ENCODE measurements around the gene PIK3CD.

Gene PIK3CD

DNA sequence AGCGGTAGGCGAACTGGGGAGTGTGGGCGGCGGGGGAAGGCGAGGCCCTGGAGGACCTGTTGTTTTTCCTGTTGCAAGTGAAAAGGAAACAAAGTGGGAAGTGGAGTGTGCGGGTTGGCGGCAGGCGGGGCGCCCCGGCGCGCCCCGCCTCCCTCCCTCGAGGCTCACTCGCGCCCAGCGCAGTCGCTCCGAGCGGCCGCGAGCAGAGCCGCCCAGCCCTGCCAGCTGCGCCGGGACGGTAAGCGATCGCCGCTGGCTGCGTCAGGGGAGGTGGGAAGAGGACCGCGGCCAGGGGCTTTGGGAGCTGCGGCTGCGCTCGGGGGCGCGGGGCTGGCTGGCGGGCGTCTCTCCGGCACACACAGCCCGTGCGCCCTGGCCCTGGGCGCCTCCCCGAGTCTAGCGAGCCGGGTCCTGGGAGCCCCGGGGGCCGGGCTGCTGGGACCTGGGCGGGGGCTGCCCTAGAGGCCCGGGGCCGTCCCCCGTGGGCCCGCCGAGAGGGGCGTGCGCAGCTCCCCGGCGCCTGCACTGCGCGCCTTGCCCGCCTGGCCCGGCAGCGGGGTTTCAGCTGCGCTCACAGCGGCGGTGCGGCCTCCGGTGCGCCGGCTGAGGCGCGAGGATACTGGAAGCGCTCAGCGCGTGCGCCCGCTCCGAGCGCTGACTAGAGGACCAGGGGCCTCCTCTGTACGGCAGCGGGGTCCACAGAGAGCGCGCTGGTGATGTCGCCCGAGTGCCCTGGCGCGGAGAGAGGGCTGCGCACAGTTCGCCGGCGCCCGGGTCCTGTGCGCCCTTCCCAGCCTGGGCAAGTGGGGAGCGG, at the start of gene PIK3CD:
Gene PIK3CD (plus strand): TSS at position 167 of the 814 bp plus-strand sequence. CDS start 58,725 bp downstream, outside the sequence.
- peak; percentile 79 for DNase-seq

DNA sequence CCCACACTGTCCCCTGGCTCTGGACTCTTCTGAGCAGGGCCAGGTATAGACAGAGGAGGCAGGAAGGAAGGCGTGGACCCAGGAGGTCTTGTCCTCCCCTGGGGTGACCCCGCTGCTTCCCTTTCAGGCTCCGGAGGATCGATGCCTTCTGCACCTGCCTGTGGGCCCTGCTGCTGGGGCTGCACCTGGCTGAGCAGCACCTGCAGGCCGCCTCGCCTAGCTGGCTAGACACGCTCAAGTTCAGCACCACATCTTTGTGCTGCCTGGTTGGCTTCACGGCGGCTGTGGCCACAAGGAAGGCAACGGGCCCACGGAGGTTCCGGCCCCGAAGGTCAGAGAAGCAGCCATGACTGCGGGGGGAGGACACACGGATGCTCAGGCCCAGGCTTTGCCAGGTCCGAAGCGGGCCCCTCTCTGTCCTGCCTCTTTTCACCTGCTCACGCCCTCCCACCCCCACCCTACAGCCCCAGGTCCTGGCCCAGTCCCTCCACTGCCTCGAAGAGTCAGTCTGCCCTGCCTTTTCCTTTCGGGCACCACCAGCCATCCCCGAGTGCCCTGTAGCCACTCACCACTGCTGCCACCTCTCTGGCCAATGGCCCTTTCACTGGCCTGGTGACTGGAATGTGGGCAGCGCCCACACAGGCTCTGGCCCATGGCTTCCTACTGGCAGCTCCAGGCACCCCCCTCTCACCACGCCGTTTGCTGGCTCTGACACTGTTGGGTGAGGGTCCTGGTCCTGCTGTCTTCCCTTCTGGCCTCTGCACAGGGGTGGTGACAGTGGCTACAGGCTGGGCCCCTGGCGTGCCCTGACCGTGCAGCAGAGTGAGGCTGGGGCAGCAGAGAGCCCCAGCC, 49.4 kb upstream of the PIK3CD start:
- no peak for DNase-seq

DNA sequence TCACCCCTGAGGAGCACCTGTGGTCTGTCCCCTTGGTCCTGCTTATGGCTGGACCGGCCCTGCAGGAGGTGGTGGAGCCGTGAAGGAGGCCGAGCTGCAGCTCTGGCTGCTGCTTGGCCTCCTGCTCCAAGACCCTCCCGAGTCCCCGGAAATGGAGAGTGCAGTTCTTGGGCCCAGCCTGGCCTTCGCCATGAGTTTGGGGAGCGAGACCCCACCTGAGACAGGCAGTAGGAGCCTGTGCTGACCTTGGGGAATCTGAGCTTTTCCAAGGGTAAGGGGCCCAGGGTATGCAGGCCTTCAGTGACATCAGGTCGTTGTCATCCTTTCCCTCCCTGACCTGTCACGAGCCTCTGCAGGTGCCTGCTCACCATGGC, 48.8 kb upstream of the PIK3CD start:
- no peak for DNase-seq

DNA sequence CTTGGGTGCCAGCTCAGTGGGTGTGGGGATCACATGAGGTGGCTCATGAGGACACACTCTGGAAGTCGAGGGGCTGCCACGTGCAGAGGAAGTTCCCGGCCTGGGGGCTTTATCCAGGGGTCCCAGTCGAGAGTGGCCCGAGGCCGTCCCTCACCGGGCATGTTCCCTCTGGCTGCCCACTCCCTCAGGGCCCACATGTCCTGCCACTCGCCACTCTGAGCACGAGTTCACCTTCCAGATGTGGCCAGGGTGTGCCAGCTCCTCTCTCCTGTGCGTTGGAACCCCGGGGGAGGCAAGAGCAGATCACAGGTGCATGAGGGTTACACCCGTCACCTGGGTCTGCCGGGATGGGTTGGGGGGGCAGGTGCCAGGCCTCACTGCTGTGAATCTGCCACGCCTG, 48.2 kb upstream of the PIK3CD start:
- no peak for DNase-seq

DNA sequence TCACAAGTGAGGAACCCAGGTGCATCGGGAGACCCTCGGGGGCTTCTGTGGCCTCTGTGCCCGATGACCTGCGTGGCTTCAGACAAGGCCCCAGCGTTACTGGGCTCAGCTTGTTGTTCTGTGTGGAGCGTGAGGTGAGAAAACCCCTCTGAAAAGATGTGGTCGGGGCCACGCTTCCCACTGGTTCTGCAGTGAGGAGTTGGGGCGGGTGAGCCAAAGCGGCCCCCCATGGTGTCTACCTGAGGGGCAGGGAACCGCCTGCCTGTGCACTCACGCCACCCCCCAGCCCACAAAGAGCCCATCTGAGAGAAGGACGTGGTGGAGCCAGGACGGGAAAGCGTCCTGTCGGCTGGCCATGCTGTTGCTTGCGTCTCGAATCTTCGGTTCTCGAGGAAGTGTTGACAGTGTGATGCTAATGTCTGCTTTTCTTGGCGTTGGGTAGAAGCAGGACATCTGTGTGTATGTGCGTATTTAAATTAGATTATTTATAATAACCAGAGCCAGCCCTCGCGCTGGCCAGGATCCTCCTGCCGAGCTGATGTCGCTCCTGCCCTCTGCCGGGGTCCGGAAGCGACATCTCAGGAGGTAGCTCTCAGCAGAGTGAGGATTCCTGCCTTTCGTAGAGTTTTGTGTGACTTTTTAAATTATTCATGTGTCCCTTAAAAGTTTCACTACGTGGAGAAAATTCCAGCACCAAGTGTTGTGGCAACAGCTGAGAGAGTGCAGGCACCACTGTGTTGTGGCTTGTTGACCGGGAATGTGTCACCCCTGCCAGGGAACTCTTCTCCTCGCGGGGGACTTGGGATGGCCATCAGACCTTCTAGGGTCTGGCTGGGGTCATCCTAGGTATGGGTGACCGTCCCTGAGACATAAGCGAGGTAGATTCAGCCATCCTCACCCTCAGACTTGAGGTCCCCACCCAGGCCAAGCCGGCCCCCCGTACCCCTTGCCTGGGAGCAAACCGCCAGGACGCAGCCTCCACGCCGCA, 47.5 kb upstream of the PIK3CD start:
- DNase-seq = no peak

DNA sequence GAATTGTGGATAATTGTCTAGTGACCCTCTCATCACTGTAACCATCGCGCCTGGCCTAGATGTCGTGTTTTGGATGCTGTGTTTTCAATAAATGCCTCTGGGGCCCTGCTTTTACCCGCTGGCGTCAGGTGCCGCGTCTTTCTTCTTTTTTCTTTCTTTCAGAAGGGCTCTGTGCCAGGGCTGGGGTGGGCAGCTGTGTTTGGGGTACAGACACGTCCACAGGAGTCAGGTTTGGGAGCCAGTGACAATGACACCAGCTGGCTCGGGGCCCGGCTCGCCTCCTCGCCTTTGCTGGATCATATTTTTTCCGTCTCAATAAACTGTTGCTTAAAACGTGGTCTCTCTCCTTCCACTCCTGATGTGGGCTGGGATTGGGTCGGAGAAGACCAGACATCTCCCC, 46.7 kb upstream of the PIK3CD start:
- no peak for DNase-seq

DNA sequence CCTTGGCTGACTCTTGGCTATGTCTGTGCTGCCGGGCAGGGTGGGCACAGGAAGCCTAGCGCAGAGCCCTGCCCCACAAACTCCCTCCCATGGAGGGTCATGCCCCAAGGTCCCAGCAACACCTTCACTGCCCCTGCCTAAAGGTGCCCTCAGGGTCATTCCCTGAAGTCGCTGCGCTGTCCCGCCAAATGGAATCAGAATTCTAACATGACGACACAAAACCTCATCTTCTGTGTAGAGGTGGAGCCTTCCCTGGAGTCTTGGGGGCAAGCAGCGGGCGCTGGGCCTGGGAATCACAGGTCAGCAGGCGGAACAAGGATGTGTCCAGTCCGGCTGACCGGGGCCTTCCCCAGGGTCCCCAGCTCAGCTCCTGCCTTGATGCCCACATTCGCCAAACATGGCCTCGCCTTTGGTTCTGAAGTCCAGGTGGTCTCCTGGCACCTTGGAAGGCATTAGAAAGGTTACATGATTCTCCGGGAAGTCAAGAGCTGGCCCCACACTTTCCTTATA, 45.5 kb upstream of the PIK3CD start:
- DNase-seq = no peak

DNA sequence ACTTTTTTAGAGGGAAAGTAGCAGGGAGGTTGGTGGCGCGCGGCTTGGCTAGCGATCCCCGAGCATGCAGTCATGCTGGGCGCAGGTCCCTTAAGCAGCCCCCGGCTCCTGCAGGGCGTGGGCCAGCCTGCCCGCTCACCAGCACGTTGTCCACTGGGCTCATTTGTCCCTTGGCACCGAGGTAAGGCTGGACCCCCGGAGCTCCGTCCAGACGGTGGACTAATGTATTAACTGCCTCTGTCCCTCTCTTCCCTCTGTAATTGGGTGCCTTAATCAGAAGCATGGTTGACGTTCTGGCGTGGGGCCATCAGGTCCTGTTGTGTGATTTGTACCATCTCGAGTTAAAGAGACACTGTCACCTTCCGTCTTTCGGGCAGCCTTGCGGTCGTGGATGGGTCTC, 45.1 kb upstream of the PIK3CD start:
- no peak for DNase-seq

DNA sequence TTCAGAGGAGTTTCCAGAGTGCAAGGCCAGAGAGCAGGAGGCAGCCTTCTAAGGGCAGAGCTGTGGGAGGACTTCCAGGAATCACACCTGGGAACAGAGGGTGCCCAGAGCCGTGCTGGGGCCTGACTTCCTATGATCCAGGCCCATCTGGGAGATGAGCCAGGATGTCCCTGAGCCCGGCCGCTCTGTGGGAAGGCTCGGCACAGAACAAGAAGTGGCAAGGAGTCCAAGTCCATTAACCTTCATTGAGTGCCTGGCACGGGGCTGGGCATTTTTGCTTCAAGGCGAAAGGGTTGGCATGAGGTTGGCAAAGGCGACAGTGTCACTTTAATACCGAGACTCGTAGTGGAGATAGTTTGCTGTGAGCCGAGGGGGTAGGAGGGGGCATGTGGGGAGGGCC, 44.6 kb upstream of the PIK3CD start:
- no peak for DNase-seq

DNA sequence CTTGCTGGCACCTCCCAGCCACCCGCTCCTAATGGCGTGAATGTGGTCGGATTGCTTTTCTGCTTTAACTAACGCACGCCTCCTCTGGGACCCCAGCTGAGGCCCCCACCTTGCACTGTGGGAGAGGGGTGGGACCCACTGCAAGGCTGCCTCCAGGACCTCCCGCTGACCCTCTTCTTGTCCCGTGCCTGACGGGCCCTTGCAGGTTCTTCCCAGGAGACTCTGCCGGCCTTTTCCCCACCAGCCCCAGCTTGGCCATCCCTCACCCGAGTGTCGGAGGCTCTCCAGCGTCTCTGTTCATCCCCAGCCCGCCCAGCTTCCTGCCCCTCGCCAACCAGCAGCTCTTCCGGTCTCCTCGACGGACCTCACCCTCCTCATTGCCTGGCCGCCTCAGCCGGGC, 44.2 kb upstream of the PIK3CD start:
- DNase-seq = no peak

DNA sequence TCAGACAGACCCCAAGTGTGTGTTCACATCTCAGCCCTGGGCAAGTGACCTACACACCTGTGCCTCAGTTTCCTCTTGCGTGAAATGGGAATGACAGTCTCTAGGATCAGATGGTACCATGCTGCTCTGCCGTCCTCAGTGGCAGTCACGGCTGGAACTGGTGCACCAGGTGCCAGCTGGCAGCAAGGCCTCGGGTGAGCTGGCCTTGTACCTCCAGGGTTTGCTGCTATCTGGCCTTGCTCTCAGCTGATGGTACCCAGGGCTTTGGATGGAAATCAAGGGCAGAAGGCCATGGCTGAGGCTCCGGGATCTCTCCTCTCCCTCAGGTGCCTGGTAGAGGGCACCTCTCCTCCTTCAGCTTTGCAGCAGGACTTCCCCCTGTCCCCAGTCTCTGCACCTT, 41.5 kb upstream of the PIK3CD start:
- no peak for DNase-seq

DNA sequence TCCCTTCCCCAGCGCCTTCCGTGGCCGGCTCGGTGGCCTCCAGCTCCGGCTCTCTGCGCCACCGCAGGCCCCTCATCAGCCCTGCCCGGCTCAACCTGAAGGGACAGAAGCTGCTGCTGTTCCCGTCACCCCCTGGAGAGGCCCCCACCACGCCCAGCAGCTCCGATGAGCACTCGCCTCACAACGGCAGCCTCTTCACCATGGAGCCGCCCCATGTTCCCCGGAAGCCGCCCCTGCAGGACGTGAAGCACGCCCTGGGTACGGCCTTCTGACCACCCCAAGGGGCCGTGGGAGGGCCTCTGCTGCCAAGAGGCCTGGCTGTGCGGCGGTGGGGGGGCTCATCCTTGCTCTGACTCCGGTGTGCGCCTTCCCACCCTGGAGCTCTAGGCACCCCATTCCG, 41.0 kb upstream of the PIK3CD start:
- no peak for DNase-seq

DNA sequence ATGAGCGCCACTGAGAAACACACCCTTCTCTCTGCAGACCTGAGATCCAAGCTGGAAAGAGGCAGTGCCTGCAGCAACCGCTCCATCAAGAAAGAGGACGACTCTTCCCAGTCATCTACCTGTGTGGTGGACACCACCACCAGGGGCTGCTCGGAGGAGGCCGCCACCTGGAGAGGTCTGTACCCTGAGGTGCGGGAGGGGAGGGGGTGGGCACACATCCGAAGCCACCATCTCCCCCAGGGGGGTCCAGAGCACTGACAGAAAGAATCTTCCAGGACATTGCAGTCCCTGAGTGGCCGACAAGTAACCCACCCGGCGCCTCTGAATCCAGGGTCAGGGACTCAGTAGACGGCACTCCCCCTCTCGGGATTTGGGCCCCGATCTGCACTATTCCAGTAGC, 39.8 kb upstream of the PIK3CD start:
- no peak for DNase-seq

DNA sequence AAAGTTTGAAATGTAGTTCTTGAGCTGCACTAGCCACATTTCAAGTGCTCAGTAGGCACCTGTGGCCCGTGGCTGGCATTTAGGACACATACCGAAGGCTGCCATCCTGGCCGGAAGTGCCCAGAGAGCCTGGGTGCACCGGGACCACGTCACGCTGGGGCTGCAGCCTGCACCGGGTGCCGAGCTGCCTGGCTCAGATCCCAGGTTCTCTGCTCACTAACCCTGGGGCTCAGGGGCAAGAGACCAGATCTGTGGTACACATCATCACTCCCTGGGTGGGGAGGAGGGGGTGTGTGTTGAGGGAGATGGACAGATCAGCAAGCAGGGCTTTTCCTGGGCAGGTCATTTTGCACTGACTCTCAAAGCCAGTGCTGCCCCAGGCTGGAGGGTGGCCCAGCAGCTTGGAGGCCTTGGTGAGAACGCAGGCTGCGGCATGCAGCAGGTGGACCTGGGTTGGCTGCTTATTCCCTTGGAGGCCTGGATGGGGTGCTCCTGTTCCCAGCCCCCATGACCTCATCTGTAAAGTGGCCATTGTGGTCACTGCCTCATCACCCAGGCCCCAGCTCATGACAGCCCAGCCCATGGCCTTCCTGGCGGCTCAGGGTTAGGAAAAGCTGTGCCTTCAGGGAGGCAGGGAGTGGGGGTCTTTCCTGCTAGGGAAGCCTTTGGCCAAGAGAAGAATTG, 39.2 kb upstream of the PIK3CD start:
- DNase-seq = no peak

DNA sequence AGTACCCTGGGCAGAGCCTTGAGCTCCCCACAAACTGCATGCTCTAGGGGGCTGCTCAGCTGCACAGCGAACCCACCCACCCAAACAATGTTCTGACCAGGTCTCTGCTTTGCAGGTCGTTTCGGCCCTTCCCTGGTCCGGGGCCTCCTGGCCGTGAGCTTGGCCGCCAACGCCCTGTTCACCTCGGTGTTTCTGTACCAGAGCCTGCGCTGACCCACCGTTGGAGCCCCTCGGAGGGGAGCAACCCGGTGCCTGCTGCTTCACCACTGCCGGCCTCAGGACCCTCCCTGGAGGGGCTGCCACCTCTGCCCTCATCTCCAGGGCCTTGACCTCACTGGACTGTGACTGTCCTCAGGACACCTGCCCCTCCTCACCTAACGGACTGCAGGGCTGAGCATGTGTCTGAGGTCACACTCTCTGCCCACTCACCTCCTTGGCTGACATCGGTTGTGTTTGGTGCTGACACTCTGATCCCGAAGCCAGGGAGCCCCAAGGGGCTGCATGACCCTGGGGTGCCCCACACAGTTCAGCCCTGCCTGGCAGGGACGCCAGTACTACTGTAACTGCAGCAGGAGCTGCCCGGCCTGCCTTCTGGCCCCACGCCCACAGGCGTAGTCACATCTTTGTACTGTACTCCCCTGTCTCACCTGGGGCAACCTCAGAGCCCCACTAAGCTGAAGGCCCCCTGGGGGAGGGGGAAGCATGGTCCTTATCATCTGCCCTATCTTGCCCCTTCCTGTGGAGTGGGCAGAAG, 38.5 kb upstream of the PIK3CD start:
- DNase-seq = no peak

DNA sequence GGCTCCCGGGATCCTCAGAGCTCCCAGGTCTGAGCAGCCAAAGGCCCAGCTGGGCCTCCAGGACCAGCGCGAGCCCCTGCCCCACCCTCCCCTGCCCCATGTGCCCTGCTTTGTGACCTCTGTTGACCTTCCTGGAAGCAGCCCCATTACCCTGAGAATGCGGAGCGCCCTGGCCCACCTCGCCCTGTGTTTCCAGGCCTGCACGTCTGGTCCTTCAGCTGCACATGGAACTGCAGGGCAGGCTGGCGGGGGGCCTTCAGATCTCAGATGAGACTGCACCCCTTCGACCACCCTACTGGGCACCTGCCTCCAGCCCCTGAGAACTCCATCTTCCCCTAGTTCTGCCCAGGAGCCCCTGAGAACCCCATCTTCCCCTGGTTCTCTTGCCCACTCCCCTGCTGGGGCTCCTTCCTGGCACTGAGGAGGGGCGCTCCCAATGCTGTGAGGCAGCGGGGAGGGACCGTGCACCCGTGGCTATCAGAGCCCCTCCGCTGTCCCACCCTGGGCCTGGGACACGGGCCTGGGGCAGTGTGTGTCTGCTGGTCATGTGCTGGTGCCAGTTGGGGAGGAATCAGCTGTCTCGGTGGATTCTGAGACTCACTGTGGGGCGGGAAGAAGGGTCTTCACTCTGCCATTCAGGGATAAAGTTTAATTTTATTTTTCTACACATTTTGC, 37.8 kb upstream of the PIK3CD start:
- no peak for DNase-seq

DNA sequence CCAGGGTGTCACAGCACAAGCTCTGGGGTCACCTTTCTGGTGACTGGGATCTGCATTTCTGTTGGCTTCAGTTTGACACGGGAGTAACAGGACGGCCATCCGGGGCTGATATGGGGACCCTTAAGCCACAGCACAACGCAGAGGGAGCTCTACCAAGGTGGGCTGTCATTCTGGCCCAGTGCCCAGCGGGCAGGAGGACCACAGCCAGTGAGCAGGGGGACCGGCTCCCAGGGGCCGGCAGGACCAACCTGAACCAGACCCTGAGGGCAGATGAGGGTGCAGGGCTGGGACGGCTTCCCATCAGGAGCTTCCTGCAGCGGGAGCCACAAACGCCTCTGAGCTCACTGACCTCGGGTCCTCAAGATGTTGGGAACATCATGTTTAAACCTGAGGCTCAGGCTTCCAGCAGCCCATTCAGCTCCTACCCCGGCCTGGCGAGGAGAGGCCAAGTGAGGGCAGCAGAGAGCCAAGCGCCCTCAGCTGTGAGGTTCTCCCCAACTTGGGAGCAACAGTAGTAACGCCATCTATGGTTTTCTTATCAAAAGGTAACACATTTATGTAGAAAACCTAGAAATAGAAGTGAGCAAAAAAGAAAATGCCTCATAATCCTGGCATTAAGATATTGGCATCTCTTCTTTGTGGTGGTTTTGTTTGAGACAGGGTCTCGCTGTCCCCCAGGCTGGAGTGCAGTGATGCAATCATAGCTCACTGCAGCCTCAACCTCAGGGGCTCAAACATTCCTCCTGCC, 36.0 kb upstream of the PIK3CD start:
- DNase-seq = peak; percentile 77

DNA sequence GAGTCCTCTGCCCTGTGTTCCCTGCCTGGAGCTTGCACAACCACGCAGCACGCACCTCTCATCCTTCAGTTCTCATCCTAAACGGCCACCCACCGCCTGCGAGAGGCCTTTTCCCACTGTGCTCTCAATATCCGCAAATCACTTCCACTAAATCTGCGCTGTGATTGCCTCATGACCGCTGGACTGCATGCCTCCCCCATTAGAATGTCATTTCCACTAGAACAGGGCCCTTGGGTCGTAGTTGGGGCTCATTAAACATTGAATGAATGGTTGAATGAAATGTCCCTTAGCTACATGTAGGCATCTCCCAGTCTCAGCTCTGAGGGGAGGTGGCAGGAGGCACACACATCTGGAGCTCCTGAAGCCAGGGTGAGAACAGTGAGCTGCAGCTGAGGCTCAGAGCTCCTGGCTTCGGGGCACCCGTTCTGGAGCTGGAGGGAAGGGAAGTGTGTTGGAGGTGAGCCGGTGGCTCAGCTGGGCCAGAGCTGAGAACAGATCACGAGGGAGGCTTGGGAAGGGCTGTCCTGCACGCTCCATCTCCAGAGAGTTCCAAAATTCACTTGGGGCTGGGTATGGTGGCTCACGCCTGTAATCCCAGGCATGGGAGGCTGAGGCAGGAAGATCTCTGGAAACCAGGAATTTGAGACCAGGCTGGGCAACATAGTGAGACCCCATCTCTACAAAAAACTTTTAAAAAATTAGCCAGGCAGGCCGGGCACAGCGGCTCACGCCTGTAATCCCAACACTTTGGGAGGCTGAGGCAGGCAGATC, 32.4 kb upstream of the PIK3CD start:
- no peak for DNase-seq

DNA sequence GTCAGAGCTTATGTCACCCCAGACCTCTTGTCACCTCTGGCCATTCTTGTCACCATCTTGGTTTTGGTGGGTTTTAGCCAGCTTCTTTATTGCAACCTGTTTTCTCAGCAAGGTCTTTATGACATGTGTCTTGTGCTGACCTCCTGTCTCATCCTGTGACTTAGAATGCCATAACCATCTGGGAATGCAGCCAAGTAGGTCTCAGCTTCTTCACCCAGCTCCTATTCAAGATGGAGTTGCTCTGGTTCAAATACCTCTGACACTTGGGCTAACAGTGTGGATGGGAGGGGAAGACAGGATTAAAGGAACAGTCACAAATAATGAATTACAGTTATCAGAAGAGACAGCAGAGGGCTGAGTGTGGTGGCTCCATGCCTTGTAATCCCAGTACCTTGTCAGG, 30.5 kb upstream of the PIK3CD start:
- no peak for DNase-seq

All from activated CD8-positive, alpha-beta memory T cell treated with anti-CD3 and anti-CD28 coated beads for 24 hours (primary cell).